Lower leg skin (tissue), 3 donors: ENCODE results near the gene KLHL2.

ENCODE experiments used
- CTCF ChIP-seq, 3 donors: fragments of 450-650 bp; IDR thresholded peaks; one replicate each; pipeline ENCODE4 v1.5.1; 2016; ENCODE audit warnings: antibody characterized with exemption in 3 of 3, mild to moderate bottlenecking in 3 of 3, moderate library complexity in 2 of 3
- POLR2A ChIP-seq, 2 donors: fragments of 450-650 bp; IDR thresholded peaks; one replicate each; pipeline ENCODE4 v1.6.1; 2016 to 2017; ENCODE audit warnings: antibody characterized with exemption in 2 of 2, mild to moderate bottlenecking in 1 of 2, moderate library complexity in 1 of 2

- no peak for TF ChIP-seq CTCF (IDR thresholded peaks at IDR 0.05)
- no peak for TF ChIP-seq POLR2A (IDR thresholded peaks at IDR 0.05)
These were observed 1.5 kb downstream of the KLHL2 start for GRCh38 chr4:165208741-165209388.
